CD14-positive monocyte (primary cell): Measurements from ENCODE around the gene ST6GALNAC3. TPM values are rescaled to one million over a fixed set of nuclear protein-coding genes. Genes with fewer than 3 reads are reported as not detected.
A peak's percentile ranks its signal among the peaks of the same experiment; 100 is the strongest.

Experiments
- DNase-seq, 3 donors: peaks; one replicate each; pipeline ENCODE4 v3.0.0-alpha.2; 2011 to 2022
- H2AFZ ChIP-seq: 2 replicates; pipeline ENCODE4 v1.6.0; 2012; ENCODE audit warnings: mild to moderate bottlenecking, low read depth, low read length, inconsistent platforms; ENCODE audit not compliant: insufficient read depth, poor library complexity, severe bottlenecking
- H3K27ac ChIP-seq, 2 donors: 1 replicate in 1 of 2; 2 replicates in 1 of 2; pipeline ENCODE4 v1.5.1; 2012 to 2013; ENCODE audit warnings: low read length in 2 of 2, control low read depth in 1 of 2, inconsistent platforms in 1 of 2, low read depth in 1 of 2, mild to moderate bottlenecking in 1 of 2
- H3K27me3 ChIP-seq, 2 donors: one replicate each; pipeline versions ENCODE4 v1.6.0 to v1.6.1; 2011 to 2013; ENCODE audit warnings: low read length in 2 of 2; ENCODE audit not compliant: control insufficient read depth in 2 of 2, insufficient read depth in 2 of 2
- H3K36me3 ChIP-seq, 2 donors: replicated peaks in 1 of 2; 1 replicate in 1 of 2; 2 replicates in 1 of 2; pipeline versions ENCODE4 v1.5.1 to v1.6.1; 2012 to 2013; ENCODE audit warnings: low read length in 2 of 2, control low read depth in 1 of 2, inconsistent platforms in 1 of 2, mild to moderate bottlenecking in 1 of 2; ENCODE audit not compliant: insufficient read depth in 2 of 2, control insufficient read depth in 1 of 2
- H3K4me1 ChIP-seq, 2 donors: 1 replicate in 1 of 2; 2 replicates in 1 of 2; pipeline versions ENCODE4 v1.5.1 to v1.6.1; 2012 to 2013; ENCODE audit warnings: low read length in 2 of 2, control low read depth in 1 of 2, inconsistent platforms in 1 of 2, mild to moderate bottlenecking in 1 of 2, moderate library complexity in 1 of 2; ENCODE audit not compliant: insufficient read depth in 2 of 2, control insufficient read depth in 1 of 2
- H3K4me2 ChIP-seq: replicated peaks from 2 replicates; pipeline ENCODE3; 2012; ENCODE audit warnings: low read length, moderate library complexity, mild to moderate bottlenecking; ENCODE audit not compliant: poor library complexity, severe bottlenecking; ENCODE audit errors: extremely low read depth
- H3K4me3 ChIP-seq, 3 experiments: fragments of 200-600 bp in 1 of 3; sonication (generic) in 1 of 3; replicated peaks in 1 of 3; 1 replicate in 2 of 3; 2 replicates in 1 of 3; pipeline ENCODE4 v1.5.1; 2011 to 2013; ENCODE audit warnings: low read length in 3 of 3, mild to moderate bottlenecking in 3 of 3, control low read depth in 2 of 3, low read depth in 2 of 3, inconsistent platforms in 1 of 3, moderate library complexity in 1 of 3
- H3K79me2 ChIP-seq: 2 replicates; pipeline ENCODE4 v1.6.0; 2012; ENCODE audit warnings: mild to moderate bottlenecking, control low read depth, inconsistent platforms, low read length, moderate library complexity; ENCODE audit not compliant: insufficient read depth
- H3K9ac ChIP-seq: 2 replicates; pipeline ENCODE4 v1.6.0; 2017; ENCODE audit warnings: low read length, mild to moderate bottlenecking; ENCODE audit not compliant: insufficient read depth, poor library complexity, severe bottlenecking
- H3K9me3 ChIP-seq, 2 donors: replicated peaks in 1 of 2; 1 replicate in 1 of 2; 2 replicates in 1 of 2; pipeline versions ENCODE4 v1.5.1 to v1.6.1; 2012 to 2013; ENCODE audit warnings: low read length in 2 of 2, control low read depth in 1 of 2; ENCODE audit not compliant: control insufficient read depth in 1 of 2, insufficient read depth in 1 of 2
- H4K20me1 ChIP-seq: 2 replicates; pipeline ENCODE4 v1.6.0; 2012; ENCODE audit warnings: mild to moderate bottlenecking, low read length, control low read depth, moderate library complexity; ENCODE audit not compliant: insufficient read depth
- H3K27ac Mint-ChIP-seq, 7 donors: one replicate each; pipeline ENCODE4 v1.8.0; 2020; ENCODE audit warnings: mild to moderate bottlenecking in 7 of 7, mixed read lengths in 7 of 7, moderate library complexity in 6 of 7, inconsistent platforms in 2 of 7
- H3K27me3 Mint-ChIP-seq, 3 donors: one replicate each; pipeline ENCODE4 v1.8.0; 2021 to 2022; ENCODE audit warnings: low read depth in 3 of 3, mild to moderate bottlenecking in 3 of 3, mixed read lengths in 3 of 3, moderate library complexity in 3 of 3, inconsistent platforms in 1 of 3
- H3K36me3 Mint-ChIP-seq, 2 donors: one replicate each; pipeline ENCODE4 v1.8.0; 2020; ENCODE audit warnings: mixed read lengths in 2 of 2, inconsistent platforms in 1 of 2, mild to moderate bottlenecking in 1 of 2
- H3K4me1 Mint-ChIP-seq: one replicate; pipeline ENCODE4 v1.8.0; 2020; ENCODE audit warnings: mild to moderate bottlenecking, mixed read lengths
- H3K4me3 Mint-ChIP-seq, 2 donors: one replicate each; pipeline ENCODE4 v1.8.0; 2020; ENCODE audit warnings: mild to moderate bottlenecking in 2 of 2, mixed read lengths in 2 of 2, moderate library complexity in 1 of 2
- H3K9me3 Mint-ChIP-seq, 7 donors: one replicate each; pipeline ENCODE4 v1.8.0; 2020 to 2022; ENCODE audit warnings: mixed read lengths in 7 of 7, mild to moderate bottlenecking in 6 of 7, moderate library complexity in 6 of 7, inconsistent platforms in 2 of 7
- WGBS: methylation state at CpG from one replicate; pipeline ENCODE4 v1.1.5; 2013; ENCODE audit warnings: missing lambda C conversion rate; ENCODE audit not compliant: insufficient coverage; 5-methylcytosine and 5-hydroxymethylcytosine counted together
- intact Hi-C, 2 donors: fragments of 100-400 bp; cut with micrococcal nuclease; formaldehyde crosslinking; loops; one replicate each; pipeline versions ENCODE4 v1.15.0 to v1.15.1; 2023
- polyA plus RNA-seq, 3 donors: library from polyadenylated mRNA; depleted of rRNA in 1 of 3; unstranded in 2 of 3; stranded (reverse) in 1 of 3; fragments of 300-500 nt in 2 of 3; fragments of >200 nt in 1 of 3; fragmentation: Illumina TruSeq in 2 of 3; gene quantifications; 1 replicate in 2 of 3; 2 replicates in 1 of 3; pipeline ENCODE4 v1.2.3, GENCODE V29; 2012 to 2021
- TF ChIP-seq, protein P1 (sequence below): fragments of 200-600 bp; IDR thresholded peaks from one replicate; pipeline ENCODE4 v1.8.0; 2022; ENCODE audit warnings: antibody characterized with exemption, mild to moderate bottlenecking

The ST6GALNAC3 gene
- polyA plus RNA-seq, 3 donors = 6.5 to 9.2 (median 7.6) TPM

DNA sequence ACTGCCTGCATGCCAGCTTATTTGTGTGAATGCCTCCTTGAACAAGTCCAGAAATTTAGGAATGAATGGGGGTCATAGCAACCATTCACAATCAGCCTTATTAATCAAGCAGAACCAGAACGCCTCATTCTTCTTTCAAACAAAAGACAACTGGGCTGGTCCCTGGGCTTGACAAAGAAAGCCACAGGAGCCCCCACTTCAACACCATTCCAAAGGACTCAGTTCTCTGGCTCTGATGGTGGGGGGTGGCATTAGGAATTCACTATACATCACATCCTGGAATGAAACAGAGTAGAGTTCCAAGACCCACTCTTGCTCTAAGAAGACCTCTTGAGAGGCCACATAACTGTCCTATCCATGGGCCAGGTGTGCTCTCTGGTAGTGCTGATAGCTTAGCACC, 606.1 kb downstream of the ST6GALNAC3 start:
- intact Hi-C loops = no loop called here
- H4K20me1 ChIP-seq = no peaks in the 10 kb centered on the region
- no peak overlapping the region for H3K9ac ChIP-seq
- H3K4me3 ChIP-seq = no peak overlapping the region
- no peak overlapping the region for H3K27ac Mint-ChIP-seq
- TF ChIP-seq, protein P1, sequence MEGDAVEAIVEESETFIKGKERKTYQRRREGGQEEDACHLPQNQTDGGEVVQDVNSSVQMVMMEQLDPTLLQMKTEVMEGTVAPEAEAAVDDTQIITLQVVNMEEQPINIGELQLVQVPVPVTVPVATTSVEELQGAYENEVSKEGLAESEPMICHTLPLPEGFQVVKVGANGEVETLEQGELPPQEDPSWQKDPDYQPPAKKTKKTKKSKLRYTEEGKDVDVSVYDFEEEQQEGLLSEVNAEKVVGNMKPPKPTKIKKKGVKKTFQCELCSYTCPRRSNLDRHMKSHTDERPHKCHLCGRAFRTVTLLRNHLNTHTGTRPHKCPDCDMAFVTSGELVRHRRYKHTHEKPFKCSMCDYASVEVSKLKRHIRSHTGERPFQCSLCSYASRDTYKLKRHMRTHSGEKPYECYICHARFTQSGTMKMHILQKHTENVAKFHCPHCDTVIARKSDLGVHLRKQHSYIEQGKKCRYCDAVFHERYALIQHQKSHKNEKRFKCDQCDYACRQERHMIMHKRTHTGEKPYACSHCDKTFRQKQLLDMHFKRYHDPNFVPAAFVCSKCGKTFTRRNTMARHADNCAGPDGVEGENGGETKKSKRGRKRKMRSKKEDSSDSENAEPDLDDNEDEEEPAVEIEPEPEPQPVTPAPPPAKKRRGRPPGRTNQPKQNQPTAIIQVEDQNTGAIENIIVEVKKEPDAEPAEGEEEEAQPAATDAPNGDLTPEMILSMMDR = no peak
- no peak overlapping the region for H3K4me2 ChIP-seq
- H3K27me3 Mint-ChIP-seq = peaks cover 0 to under 1% (median 0%) of the 10 kb centered on the region in 3 donors
- no peaks in the 10 kb centered on the region for H3K27me3 ChIP-seq
- WGBS = no CpG with 5 or more reads among the region's 1 CpG
- no peaks in the 10 kb centered on the region for H3K36me3 ChIP-seq
- H2AFZ ChIP-seq = no peak overlapping the region
- DNase-seq = no peak
- no peak overlapping the region for H3K4me3 Mint-ChIP-seq
- peaks cover 0 to 4% (median 2%) of the 10 kb centered on the region in 7 donors for H3K9me3 Mint-ChIP-seq
- no peaks in the 10 kb centered on the region for H3K4me1 ChIP-seq
- H3K36me3 Mint-ChIP-seq = no peaks in the 10 kb centered on the region
- H3K79me2 ChIP-seq = no peaks in the 10 kb centered on the region
- no peaks in the 10 kb centered on the region for H3K9me3 ChIP-seq
- no peak overlapping the region for H3K27ac ChIP-seq
- no peaks in the 10 kb centered on the region for H3K4me1 Mint-ChIP-seq

DNA sequence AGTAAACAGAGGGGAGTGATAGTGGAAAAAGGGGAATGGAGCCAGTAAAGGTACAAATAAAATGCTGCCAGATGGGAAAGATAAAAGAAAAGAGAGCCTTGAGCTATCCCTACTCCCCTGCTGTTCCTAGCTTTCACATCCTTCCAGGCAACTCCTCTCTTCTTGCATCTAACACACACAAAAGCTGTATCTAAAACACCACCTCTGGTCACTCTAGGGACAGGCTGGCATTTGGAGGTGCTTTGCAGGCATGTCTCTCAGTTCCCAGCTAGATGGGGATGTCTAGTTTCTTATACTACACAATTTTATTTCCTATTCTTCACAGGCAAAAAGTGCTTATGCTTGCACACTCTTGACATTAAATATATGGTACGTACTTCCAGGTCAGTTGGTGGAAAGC, 607.6 kb downstream of the ST6GALNAC3 start:
- H3K27ac ChIP-seq = no peak overlapping the region
- no peaks in the 10 kb centered on the region for H3K4me1 ChIP-seq
- no peaks in the 10 kb centered on the region for H3K79me2 ChIP-seq
- H3K9ac ChIP-seq = no peak overlapping the region
- no peaks in the 10 kb centered on the region for H4K20me1 ChIP-seq
- Mint-ChIP-seq H3K4me1 (no peaks in the 10 kb centered on the region), H3K27me3 (no peaks in the 10 kb centered on the region), H3K9me3 (peaks cover 0 to 4% (median 2%) of the 10 kb centered on the region in 7 donors), H3K4me3 (no peak overlapping the region), H3K27ac (peak overlapping the region in 1 of 7 donors; percentile 4), H3K36me3 (no peaks in the 10 kb centered on the region)
- no peaks in the 10 kb centered on the region for H3K27me3 ChIP-seq
- WGBS = no CpG with 5 or more reads among the region's 1 CpG
- TF ChIP-seq, protein P1 = no peak
- no peak for DNase-seq
- intact Hi-C loops = no loop called here
- H3K4me3 ChIP-seq = no peak overlapping the region
- no peaks in the 10 kb centered on the region for H3K36me3 ChIP-seq
- H2AFZ ChIP-seq = no peak overlapping the region
- no peak overlapping the region for H3K4me2 ChIP-seq
- no peaks in the 10 kb centered on the region for H3K9me3 ChIP-seq

Other genes with a start within 250 kb of the ST6GALNAC3 start
- not detected for gene ASB17, start 142.3 kb upstream of the ST6GALNAC3 start, polyA plus RNA-seq